Pancreas (tissue), 10 donors: Measurements from ENCODE around the gene ECHDC3. TPM values are rescaled to one million over a fixed set of nuclear protein-coding genes. Genes with fewer than 3 reads are reported as not detected.

ENCODE experiments used
- ATAC-seq, 4 donors: fragments of 200-7000 bp; cut with Tn5 transposase; one replicate each; pipeline versions ENCODE4 v1.8.0 to v1.9.1; 2020; ENCODE audit warnings: mild to moderate bottlenecking in 4 of 4, moderate library complexity in 4 of 4
- DNase-seq, 6 donors: peaks; one replicate each; pipeline ENCODE4 v3.0.0-alpha.2; 2020
- FAIRE-seq: peaks from 2 replicates; lab custom pipeline; 2012; peaks lifted over from hg19 to GRCh38; lab: Jason Lieb, UNC
- H3K27ac ChIP-seq, 4 donors: fragments of 200-600 bp; sonication (generic); 1 replicate in 3 of 4; 2 replicates in 1 of 4; pipeline versions ENCODE4 v1.5.0 to v1.8.0; 2020
- H3K27me3 ChIP-seq, 4 donors: fragments of 200-600 bp; one replicate each; pipeline ENCODE4 v1.8.0; 2021
- H3K36me3 ChIP-seq, 3 donors: fragments of 200-600 bp; sonication (generic) in 1 of 3; one replicate each; pipeline versions ENCODE4 v1.5.0 to v1.8.0; 2020 to 2021
- H3K4me1 ChIP-seq, 3 donors: fragments of 200-600 bp; one replicate each; pipeline ENCODE4 v1.8.0; 2021
- H3K4me3 ChIP-seq, 4 donors: fragments of 200-600 bp; sonication (generic) in 2 of 4; one replicate each; pipeline versions ENCODE4 v1.5.0 to v1.8.0; 2020 to 2021
- H3K9me3 ChIP-seq, 4 donors: fragments of 200-600 bp; one replicate each; pipeline ENCODE4 v1.8.0; 2021
- WGBS, 2 donors: extraction: QIAGEN DNeasy Blood & Tissue Kit; methylation state at CpG; one replicate each; pipeline ENCODE4 v1.1.7; 2013; 5-methylcytosine and 5-hydroxymethylcytosine counted together
- intact Hi-C, 3 donors: fragments of 100-400 bp; cut with DNase I; formaldehyde crosslinking; loops; one replicate each; pipeline versions ENCODE4 v1.11.1 to v1.14.2; 2022
- polyA plus RNA-seq, 2 donors: library from polyadenylated mRNA; stranded (reverse); fragments of 200-250 nt; gene quantifications; one replicate each; pipeline ENCODE4 v1.2.3, GENCODE V29; 2013
- total RNA-seq, 6 donors: library from RNA; stranded (reverse); fragmentation: NEBNext Ultra II Directional in 4 of 6; extraction: Animal tissue kit (Norgen Biotek cat#: 25700) in 4 of 6; gene quantifications; one replicate each; pipeline versions ENCODE4 v1.2.1 to v1.2.4, GENCODE V29; 2021 to 2023
- TF ChIP-seq, protein P1 (sequence below), 4 donors: fragments of 200-600 bp; sonication (generic) in 3 of 4; IDR thresholded peaks; one replicate each; pipeline versions ENCODE4 v1.5.0 to v1.8.0; 2021; ENCODE audit warnings: antibody characterized with exemption in 4 of 4
- donor health status: healthy with polysubstance abuse.
- donor health status: DM: no; HTN: no; CAD: no; lungs with moderate emphysema.
- donor health status: DM: no; HTN: no; CAD: no.
- donor health status: control.
- donor health status: control.
- donor health status: Bipolar disorder and iron deficiency.
- donor health status: DM: yes; HTN: yes; CAD: no.
- donor health status: DM: no; HTN: no; CAD: no.
- donor health status: DM: no; HTN: no; CAD: no.
- donor health status: DM: yes; HTN: yes; CAD: no.

Gene ECHDC3
- total and polyA plus RNA-seq, 8 donors = 9.7 to 19.6 (median 16.6) TPM

- H3K27ac ChIP-seq = no peak overlapping the region
- WGBS, 2 donors = 95 to 98% methylated on average over 4 of the region's 4 CpGs
- DNase-seq = no peak
Observed at GRCh38 chr10:11754620-11755019, 12.4 kb downstream of the ECHDC3 start.

DNA sequence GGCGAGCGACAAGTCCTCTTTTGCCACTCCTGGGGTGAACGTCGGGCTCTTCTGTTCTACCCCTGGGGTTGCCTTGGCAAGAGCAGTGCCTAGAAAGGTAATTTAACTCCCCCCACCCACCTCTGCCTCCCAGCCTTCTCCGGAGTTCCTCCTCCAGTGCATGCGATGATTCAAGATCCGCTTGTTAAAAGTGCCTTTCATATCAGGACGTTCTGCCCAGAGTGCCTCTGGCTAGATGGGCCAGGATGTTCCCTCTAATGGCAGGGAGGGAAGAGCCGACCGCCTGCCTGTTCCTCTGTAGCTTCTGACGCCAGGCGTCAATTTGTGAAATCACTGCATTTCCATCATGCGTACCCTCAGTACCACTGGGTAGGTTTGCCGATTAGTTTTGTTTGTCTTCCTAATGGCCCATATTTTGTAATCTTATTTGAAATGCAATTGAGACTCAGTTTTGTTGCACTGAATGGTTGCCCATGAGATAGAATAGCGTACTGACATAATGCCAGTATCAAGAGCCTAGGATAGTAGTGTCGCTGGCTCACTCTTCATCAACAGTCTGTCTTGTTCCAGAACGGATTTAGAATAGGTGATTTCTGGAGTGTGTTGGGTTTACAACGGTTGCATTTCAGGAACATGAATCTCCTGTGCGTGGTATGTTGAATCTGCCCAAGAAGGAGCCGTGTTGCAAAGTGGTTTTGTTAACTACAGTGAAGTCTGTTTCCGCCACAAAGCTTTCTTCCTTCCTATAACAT, 13.5 kb downstream of the ECHDC3 start:
- no peaks in the 10 kb centered on the region for H3K9me3 ChIP-seq
- H3K27ac ChIP-seq = no peak overlapping the region
- TF ChIP-seq, protein P1, sequence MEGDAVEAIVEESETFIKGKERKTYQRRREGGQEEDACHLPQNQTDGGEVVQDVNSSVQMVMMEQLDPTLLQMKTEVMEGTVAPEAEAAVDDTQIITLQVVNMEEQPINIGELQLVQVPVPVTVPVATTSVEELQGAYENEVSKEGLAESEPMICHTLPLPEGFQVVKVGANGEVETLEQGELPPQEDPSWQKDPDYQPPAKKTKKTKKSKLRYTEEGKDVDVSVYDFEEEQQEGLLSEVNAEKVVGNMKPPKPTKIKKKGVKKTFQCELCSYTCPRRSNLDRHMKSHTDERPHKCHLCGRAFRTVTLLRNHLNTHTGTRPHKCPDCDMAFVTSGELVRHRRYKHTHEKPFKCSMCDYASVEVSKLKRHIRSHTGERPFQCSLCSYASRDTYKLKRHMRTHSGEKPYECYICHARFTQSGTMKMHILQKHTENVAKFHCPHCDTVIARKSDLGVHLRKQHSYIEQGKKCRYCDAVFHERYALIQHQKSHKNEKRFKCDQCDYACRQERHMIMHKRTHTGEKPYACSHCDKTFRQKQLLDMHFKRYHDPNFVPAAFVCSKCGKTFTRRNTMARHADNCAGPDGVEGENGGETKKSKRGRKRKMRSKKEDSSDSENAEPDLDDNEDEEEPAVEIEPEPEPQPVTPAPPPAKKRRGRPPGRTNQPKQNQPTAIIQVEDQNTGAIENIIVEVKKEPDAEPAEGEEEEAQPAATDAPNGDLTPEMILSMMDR (IDR thresholded peaks at IDR 0.05) = no peak
- FAIRE-seq (no peak), DNase-seq (peak in 1 of 6 donors; percentile 45), ATAC-seq (no peak)
- 91 to 92% methylated on average over 21 of the region's 21 CpGs for WGBS, 2 donors
- H3K36me3 ChIP-seq = peaks cover 0 to 8% (median 5%) of the 10 kb centered on the region in 3 donors
- H3K27me3 ChIP-seq = no peaks in the 10 kb centered on the region
- H3K4me1 ChIP-seq = peaks cover 18 to 20% (median 19%) of the 10 kb centered on the region in 3 donors
- H3K4me3 ChIP-seq = no peak overlapping the region
- intact Hi-C loops = loop anchor here in 1 of 3 donors (10.0 kb wide), 1 partner anchor 241 kb away; no protein-coding TSS in a partner anchor

More at GRCh38 chr10:11754620-11755019, 12.4 kb downstream of the ECHDC3 start:
- no peak overlapping the region for H3K4me3 ChIP-seq
- TF ChIP-seq, protein P1 (IDR thresholded peaks at IDR 0.05) = no peak
- no peaks in the 10 kb centered on the region for H3K9me3 ChIP-seq
- no peaks in the 10 kb centered on the region for H3K27me3 ChIP-seq
- intact Hi-C loops = loop anchor here in 1 of 3 donors (10.0 kb wide), 1 partner anchor 240 kb away; no protein-coding TSS in a partner anchor
- H3K36me3 ChIP-seq = peaks cover 0 to 8% (median 5%) of the 10 kb centered on the region in 3 donors
- FAIRE-seq = no peak
- ATAC-seq = no peak
- peaks cover 18 to 20% (median 19%) of the 10 kb centered on the region in 3 donors for H3K4me1 ChIP-seq

GRCh38 chr10:11756766-11757315, 14.7 kb downstream of the ECHDC3 start:
- H3K4me1 ChIP-seq = peaks cover 18 to 20% (median 19%) of the 10 kb centered on the region in 3 donors
- no peak overlapping the region for H3K4me3 ChIP-seq
- TF ChIP-seq, protein P1 (IDR thresholded peaks at IDR 0.05) = no peak
- FAIRE-seq = no peak
- intact Hi-C loops = loop anchor here in 1 of 3 donors (10.0 kb wide), 1 partner anchor 242 kb away; no protein-coding TSS in a partner anchor
- H3K27ac ChIP-seq = peak overlapping the region; percentile 40 to 84 (median 78)
- ATAC-seq = no peak
- WGBS, 2 donors = 69 to 79% methylated on average over 11 of the region's 11 CpGs
- H3K36me3 ChIP-seq = peaks cover 0 to 8% (median 5%) of the 10 kb centered on the region in 3 donors
- no peaks in the 10 kb centered on the region for H3K27me3 ChIP-seq
- no peak for DNase-seq
- H3K9me3 ChIP-seq = no peaks in the 10 kb centered on the region

- 3 to 10% methylated on average over 3 of the region's 3 CpGs for WGBS, 2 donors
- intact Hi-C loops = loop anchor here in 1 of 3 donors (10.0 kb wide), 1 partner anchor 243 kb away; no protein-coding TSS in a partner anchor
Observed at GRCh38 chr10:11757454-11757820, 15.3 kb downstream of the ECHDC3 start.

More at GRCh38 chr10:11757454-11757820, 15.3 kb downstream of the ECHDC3 start:
- Histone ChIP-seq H3K4me3 (no peak overlapping the region), H3K36me3 (peaks cover 0 to 8% (median 5%) of the 10 kb centered on the region in 3 donors), H3K27ac (peak overlapping the region; percentile 40 to 84 (median 78)), H3K4me1 (peaks cover 18 to 20% (median 19%) of the 10 kb centered on the region in 3 donors), H3K9me3 (no peaks in the 10 kb centered on the region), H3K27me3 (no peaks in the 10 kb centered on the region)
- DNase-seq (peak in 4 of 6 donors; percentile 56 to 75 (median 74)), FAIRE-seq (no peak), ATAC-seq (peak; percentile 82 to 93 (median 82))
- TF ChIP-seq, protein P1 (IDR thresholded peaks at IDR 0.05) = no peak
